Measurements from ENCODE around the gene SLC25A17. TPM values are rescaled to one million over a fixed set of nuclear protein-coding genes. Genes with fewer than 3 reads are reported as not detected.

Gene SLC25A17
- 23.3 and 28.1 TPM in 2 replicates for total RNA-seq

GRCh38 chr22:40818747-40819598 lies at the start of gene SLC25A17:
Gene SLC25A17, minus strand, starts transcription at chr22:40819346. Its CDS starts 98 bp downstream, at chr22:40819248.

GRCh38 chr22:40862013-40862412 lies 42.9 kb upstream of the SLC25A17 start, which contains the start of gene DNAJB7:
Gene DNAJB7, minus strand, starts transcription at chr22:40862113. Its CDS starts 119 bp downstream, at chr22:40861994.

GRCh38 chr22:40856513-40857308 lies 37.6 kb upstream of the SLC25A17 start, which contains the start of the genes ST13 and XPNPEP3:
Gene ST13, minus strand, starts transcription at chr22:40856639. Its CDS starts 99 bp downstream, at chr22:40856540.
Gene XPNPEP3, plus strand, starts transcription at chr22:40857148. Its CDS starts 34 bp downstream, at chr22:40857182.

Other genes with a start within 250 kb of the SLC25A17 start
- 31.8 and 33.5 TPM in 2 replicates for gene MRTFA, start 182.6 kb downstream of the SLC25A17 start, total RNA-seq
- gene MCHR1, start 139.9 kb downstream of the SLC25A17 start, total RNA-seq, result 0.68 and 3.2 TPM in 2 replicates
- gene ST13, start 37.3 kb upstream of the SLC25A17 start, total RNA-seq, result 111 and 118 TPM in 2 replicates
- 6.0 and 6.2 TPM in 2 replicates for gene XPNPEP3, start 37.8 kb upstream of the SLC25A17 start, total RNA-seq
- gene DNAJB7, start 42.8 kb upstream of the SLC25A17 start, total RNA-seq, result not detected in 2 replicates
- 70.7 and 93.3 TPM in 2 replicates for gene RBX1, start 132.0 kb upstream of the SLC25A17 start, total RNA-seq